ENCODE measurements around the gene TBC1D8.

GRCh38 chr2:101007415-101008345 is 143.5 kb downstream of the TBC1D8 start:
- TF ChIP-seq EZH2 (IDR thresholded peaks at IDR 0.05; ENCODE audit: borderline replicate concordance, low read depth, low read length, poor library complexity, severe bottlenecking) = no peak
- no peak for TF ChIP-seq CTCF (conservative IDR thresholded peaks at IDR 0.05; ENCODE audit: low read depth, low read length)

Data from A673 (cell line).